NCI-H187 (cell line): ENCODE measurements around the gene KLHL22.
"Not testable (repeated sequence)": the region's sequence is repeated elsewhere in the genome, so short reads cannot be mapped to it uniquely, and the experiment has no call there.

Experiments
- DNase-seq, 2 experiments: peaks; one replicate each; lab custom pipeline; 2025; lab: John Stamatoyannopoulos, UW

The KLHL22 gene

DNA sequence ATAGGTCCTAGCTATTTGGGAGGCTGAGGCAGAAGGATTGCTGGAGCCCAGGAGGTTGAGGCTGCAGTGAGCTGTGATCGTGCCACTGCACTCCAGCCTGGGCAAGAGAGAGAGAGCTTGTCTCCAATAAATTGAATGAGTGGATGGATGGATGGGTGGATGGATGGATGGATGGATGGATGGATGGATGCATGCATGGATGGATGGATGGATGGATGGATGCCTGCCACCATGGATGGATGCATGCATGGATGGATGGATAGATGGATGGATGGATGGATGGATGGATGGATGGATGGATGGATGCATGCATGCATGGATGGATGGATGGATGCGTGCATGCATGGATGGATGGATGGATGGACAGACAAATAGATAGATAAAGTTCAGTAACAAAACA, 25.1 kb downstream of the KLHL22 start:
- not testable (repeated sequence) for DNase-seq

- DNase-seq: no peak
These were observed 26.3 kb downstream of the KLHL22 start for GRCh38 chr22:20469110-20469868.

GRCh38 chr22:20466659-20467379, 28.8 kb downstream of the KLHL22 start:
- no peak for DNase-seq

DNA sequence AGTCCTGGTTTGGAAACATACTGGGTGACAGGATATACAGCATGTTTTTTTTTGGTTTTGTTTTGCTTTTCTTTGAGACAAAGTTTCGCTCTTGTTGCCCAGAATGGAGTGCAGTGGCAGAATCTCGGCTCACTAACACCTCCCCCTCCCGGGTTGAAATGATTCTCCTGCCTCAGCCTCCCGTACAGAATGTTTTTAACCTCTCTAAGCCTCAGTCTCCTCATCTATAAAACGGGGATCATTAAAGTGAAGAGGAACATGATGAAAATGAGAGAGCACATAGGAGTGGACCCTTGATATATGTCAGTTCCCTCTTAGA, 29.9 kb downstream of the KLHL22 start:
- no peak for DNase-seq

DNA sequence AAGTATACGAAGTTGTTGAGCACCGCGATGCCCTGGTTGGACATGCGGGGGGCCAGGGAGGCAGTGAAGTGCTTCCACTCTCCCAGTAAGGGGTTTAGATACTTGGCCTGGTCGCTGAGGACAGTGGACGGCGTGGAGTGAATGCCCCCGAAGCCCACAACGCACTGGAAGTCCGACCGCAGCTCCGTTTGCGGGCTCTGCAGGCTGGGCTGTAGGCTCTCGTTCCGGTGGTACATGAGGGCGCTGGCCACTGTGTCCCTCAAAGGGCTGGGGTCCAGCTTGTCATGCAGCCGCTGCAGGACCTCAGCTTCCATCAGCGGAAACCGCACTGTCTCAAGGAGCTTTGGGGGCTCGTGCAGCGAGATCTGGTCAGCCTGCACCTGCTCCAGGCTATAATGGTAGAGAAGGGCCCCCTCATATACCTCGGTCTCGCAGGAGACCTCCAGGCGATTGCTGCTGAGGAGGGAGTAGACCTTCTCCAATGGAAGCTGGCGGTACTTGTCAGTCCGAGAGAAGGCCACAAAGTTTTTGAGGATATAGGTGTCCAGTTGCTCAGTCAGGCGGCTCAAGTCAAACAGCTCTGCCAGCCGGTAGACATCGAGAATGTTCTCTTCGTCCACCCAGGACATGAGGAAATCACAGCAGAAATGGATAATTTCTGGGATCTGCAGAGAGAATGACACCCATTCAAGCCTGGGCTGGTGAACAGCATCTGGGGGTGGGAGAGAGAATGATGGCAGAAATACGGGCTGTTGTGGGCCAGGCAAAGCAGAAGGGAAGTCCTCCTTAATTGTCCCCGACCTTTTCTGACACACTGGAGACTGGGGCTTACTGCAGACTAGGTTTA, 30.5 kb downstream of the KLHL22 start:
- no peak for DNase-seq

- DNase-seq: no peak
These were observed 31.4 kb downstream of the KLHL22 start for GRCh38 chr22:20464096-20464614.

GRCh38 chr22:20463324-20464095, 32.1 kb downstream of the KLHL22 start:
- DNase-seq: no peak

DNA sequence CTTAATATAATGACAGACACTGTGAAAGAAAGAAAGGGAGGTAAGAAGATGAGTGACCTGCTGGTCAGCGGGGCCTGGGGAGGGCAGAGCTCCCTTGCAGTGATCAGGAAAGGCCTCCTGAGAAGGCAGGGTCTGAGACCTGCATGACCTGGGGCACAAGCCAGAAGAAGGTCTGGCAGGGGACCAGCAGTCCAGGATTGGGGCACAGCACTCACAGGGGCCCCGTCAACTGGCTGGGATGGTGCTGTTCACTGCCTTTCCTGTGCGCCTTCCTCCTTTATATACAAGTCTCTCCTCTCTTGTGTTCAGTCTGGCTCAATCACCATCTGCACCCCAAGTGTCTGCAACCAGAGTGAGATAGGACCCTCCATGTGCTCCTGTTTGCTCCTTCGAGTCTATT, 35.7 kb downstream of the KLHL22 start:
- no peak for DNase-seq

DNA sequence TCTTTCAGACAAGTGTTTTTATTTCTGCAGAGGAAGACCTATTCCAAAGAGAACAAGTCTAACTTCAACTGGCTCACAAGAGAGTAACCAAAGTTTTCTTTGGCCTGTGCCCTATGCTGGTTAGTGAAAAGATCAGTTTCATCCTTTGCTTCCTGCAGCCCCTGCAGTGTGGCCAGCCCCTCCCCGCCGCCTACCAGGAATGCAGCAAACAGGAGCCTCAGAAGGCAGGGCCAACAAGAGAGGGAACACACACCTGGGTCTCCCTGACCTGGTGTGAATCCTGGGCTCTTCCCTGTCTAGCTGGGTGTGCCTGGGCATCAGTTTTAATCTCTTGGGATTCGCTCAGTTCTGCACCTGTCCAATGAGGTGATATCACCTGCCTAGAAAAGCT, 36.4 kb downstream of the KLHL22 start:
- no peak for DNase-seq

DNA sequence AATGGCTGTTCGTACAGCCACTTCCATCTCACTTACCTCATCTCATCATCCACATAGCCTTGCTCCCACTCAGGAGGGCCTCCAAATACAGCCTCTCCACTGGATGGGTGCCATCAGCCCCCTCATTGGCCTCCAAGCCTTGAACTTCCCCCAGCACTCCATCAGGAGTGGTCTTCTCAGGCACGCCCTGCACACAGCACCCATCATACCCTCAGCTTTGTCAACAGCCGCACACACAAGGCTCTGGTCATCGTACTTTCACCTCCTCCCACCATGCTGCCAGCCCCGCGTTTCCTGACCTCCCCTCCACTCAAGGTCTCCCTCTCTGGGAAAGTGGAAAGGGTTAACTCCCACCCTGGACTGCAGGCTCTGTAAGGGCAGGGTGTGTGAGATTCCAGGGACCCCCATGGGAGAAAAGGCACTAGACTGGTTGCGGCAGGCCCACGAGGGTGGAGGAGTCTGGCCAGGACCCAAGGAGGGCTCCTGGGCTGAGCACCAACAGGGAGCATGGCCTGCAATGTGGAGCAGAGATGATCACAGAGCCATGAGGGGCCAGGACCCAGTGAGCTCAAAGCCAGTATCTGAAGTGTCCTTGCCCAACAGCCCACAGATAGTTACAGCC, 37.0 kb downstream of the KLHL22 start:
- no peak for DNase-seq

GRCh38 chr22:20457506-20458240, 37.9 kb downstream of the KLHL22 start:
- DNase-seq: no peak

- no peak for DNase-seq
These were observed 38.9 kb downstream of the KLHL22 start for GRCh38 chr22:20456722-20457076.

GRCh38 chr22:20456064-20456721, 39.4 kb downstream of the KLHL22 start:
- DNase-seq: peak in 1 of 2 experiments; percentile 42

GRCh38 chr22:20455709-20456063, 39.9 kb downstream of the KLHL22 start:
- no peak for DNase-seq

DNA sequence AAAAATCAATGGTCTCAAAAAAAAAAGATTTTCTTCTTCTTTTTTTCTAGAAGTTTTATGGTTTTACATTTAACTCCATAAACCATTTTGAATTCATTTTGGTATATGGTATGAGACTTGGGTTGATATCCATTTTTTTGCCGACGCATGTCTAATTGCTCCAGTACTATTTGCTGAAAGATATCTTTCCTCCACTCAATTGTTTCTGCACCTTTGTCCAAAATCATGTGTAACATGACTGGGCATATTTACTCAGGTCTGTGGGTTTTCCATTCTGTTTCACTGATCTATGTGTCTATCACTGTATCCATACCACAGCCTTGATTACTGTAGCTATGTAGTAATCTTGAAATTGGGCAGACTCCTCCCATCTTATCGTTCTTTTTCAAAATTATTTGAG, 42.4 kb downstream of the KLHL22 start:
- no peak for DNase-seq

GRCh38 chr22:20451920-20452319, 43.7 kb downstream of the KLHL22 start:
- no peak for DNase-seq

DNA sequence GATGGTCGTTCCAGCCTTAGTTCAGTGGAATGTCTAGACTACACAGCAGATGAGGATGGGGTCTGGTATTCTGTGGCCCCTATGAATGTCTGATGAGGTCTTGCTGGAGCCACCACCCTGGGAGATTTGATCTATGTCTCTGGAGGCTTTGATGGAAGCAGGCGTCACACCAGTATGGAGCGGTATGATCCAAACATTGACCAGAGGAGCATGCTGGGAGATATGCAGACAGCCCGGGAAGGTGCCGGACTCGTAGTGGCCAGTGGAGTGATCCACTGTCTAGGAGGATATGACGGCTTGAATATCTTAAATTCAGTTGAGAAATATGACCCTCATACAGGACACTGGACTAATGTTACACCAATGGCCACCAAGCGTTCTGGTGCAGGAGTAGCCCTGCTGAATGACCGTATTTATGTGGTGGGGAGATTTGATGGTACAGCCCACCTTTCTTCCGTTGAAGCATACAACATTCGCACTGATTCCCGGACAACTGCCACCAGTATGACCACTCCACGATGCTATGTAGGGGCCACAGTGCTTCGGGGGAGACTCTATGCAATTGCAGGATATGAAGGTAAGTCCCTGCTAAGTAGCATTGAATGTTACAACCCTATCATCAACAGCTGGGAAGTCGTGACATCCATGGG, 44.3 kb downstream of the KLHL22 start:
- not testable (repeated sequence) for DNase-seq

GRCh38 chr22:20450551-20450906, 45.1 kb downstream of the KLHL22 start:
- DNase-seq: no peak

- no peak for DNase-seq
These were observed 45.6 kb downstream of the KLHL22 start for GRCh38 chr22:20449819-20450550.
